ENCODE measurements around the gene DNAJC19. TPM values are rescaled to one million over a fixed set of nuclear protein-coding genes. Genes with fewer than 3 reads are reported as not detected.

Gene DNAJC19
- 21.3 to 29.6 TPM (median 23.4 TPM) in 5 replicates for total RNA-seq (2022; extraction: Qiagen RNA extraction; ENCODE audit: low read depth)

DNA sequence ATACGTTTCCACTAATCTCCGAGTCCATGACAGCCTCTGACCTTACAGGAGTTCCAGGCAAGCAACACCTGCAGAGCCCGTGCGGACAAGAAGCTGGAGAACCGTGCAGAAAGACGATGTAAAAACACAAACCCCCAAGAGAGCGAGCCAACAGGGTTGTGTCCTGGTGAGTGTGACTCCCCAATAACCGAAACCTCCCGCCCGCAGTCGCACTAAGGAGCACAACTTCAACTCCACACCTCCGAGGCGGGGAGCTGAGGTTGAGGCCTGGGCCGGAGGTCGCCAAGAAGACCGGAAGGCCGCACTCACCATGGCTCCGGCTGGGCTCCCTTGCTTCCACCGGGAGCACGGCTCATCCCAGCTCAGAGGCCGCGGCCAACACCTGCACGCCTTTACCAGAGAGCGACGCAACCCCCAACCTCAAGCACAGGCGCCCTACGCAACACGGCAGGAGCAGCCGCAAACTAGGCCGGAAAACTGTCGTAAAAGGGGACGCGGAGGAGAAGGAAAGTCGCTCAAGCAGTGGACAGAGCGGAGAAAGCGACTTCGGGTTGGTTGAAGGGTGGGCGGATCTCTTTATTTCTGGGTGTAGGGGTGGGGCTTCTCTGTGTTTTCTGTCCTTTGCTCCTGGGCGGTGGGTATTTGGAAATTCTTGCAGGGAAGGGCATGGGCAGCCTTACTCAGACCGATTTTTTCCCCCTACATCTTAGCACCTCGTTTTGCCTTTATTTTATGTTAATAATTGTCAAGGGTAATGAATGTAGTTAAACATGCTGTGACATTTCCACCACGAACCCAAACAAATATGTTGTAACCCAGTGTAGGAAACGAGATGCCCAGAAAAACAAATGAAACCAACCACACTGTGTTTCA, at the start of gene DNAJC19:
Gene DNAJC19 (minus strand): TSS at position 446 of the 873 bp plus-strand sequence. CDS start 134 bp downstream, at position 312.

Other genes starting within 250 kb of the DNAJC19 start
- gene FXR1, start 77.1 kb downstream of the DNAJC19 start, total RNA-seq (2022; extraction: Qiagen RNA extraction; ENCODE audit: low read depth) = 68.4 to 91.5 TPM (median 86.8 TPM) in 5 replicates

Measured in A549 treated with DMSO at 1 μM for 4 hours (cell line).